GM12878 (cell line): Measurements from ENCODE around the gene SLC25A15. TPM values are rescaled to one million over a fixed set of nuclear protein-coding genes. Genes with fewer than 3 reads are reported as not detected.
A peak's percentile ranks its signal among the peaks of the same experiment; 100 is the strongest.
"Not testable (repeated sequence)": the region's sequence is repeated elsewhere in the genome, so short reads cannot be mapped to it uniquely, and the experiment has no call there.

Experiments
- ATAC-seq: fragments of 200-7000 bp; cut with Tn5 transposase; 3 replicates; pipeline ENCODE4 v1.9.1; 2020; ENCODE audit warnings: mild to moderate bottlenecking, moderate library complexity
- BruUV-seq: library from RNA; stranded (reverse); fragments of 400-500 nt; replicated peaks from 2 replicates; lab custom pipeline; 2021; lab: Mats Ljungman, UMichigan
- CTCF ChIA-PET: fragments of 300-600 bp; sonication (Branson Sonifier 250); formaldehyde crosslinking; extraction: SDS; loops from one replicate; lab custom pipeline; 2021; ENCODE audit warnings: inconsistent platforms; lab: Yijun Ruan, JAX
- POLR2A ChIA-PET: fragments of 350-600 bp; formaldehyde crosslinking; extraction: SDS; loops from one replicate; lab custom pipeline; 2021; ENCODE audit warnings: inconsistent platforms; lab: Charles Lee
- RAD21 ChIA-PET: fragments of 300-600 bp; sonication (Branson Sonifier 250); formaldehyde crosslinking; loops from one replicate; lab custom pipeline; 2023; ENCODE audit warnings: antibody characterized with exemption; ENCODE audit not compliant: unreplicated experiment; lab: Charles Lee
- SMC1A ChIA-PET: fragments of 300-600 bp; sonication (Branson Sonifier 250); formaldehyde crosslinking; loops from one replicate; lab custom pipeline; 2023; ENCODE audit not compliant: unreplicated experiment, uncharacterized antibody; lab: Charles Lee
- DNase-seq: peaks from one replicate; pipeline ENCODE4 v3.0.0-alpha.2; 2011; ENCODE audit warnings: low read depth, low spot score
- FAIRE-seq: peaks from 3 replicates; lab custom pipeline; 2011; peaks lifted over from hg19 to GRCh38; lab: Jason Lieb, UNC
- H2AFZ ChIP-seq: 2 replicates; pipeline ENCODE4 v1.6.0; 2011; ENCODE audit warnings: low read depth, low read length, control low read depth; ENCODE audit not compliant: control insufficient read depth
- H3K27ac ChIP-seq: 2 replicates; pipeline ENCODE4 v1.5.1; 2011; ENCODE audit warnings: control low read depth; ENCODE audit not compliant: control insufficient read depth, insufficient read depth
- H3K27me3 ChIP-seq, 2 experiments: replicated peaks in 1 of 2; 2 replicates each; pipeline versions ENCODE4 v1.6.0 to v1.6.1; 2011; ENCODE audit warnings: low read length in 1 of 2; ENCODE audit not compliant: control insufficient read depth in 2 of 2, insufficient read depth in 2 of 2
- H3K36me3 ChIP-seq, 2 experiments: 2 replicates each; pipeline ENCODE4 v1.5.1; 2011; ENCODE audit warnings: low read length in 1 of 2; ENCODE audit not compliant: control insufficient read depth in 2 of 2, insufficient read depth in 2 of 2
- H3K4me1 ChIP-seq: 2 replicates; pipeline ENCODE4 v1.6.1; 2011; ENCODE audit warnings: mild to moderate bottlenecking, low read length, moderate library complexity, mixed read lengths; ENCODE audit not compliant: control insufficient read depth, insufficient read depth
- H3K4me2 ChIP-seq: 2 replicates; pipeline ENCODE4 v1.6.0; 2011; ENCODE audit warnings: control low read depth; ENCODE audit not compliant: control insufficient read depth, insufficient read depth
- H3K4me3 ChIP-seq: fragments of 200-600 bp; sonication (generic); 2 replicates; pipeline ENCODE4 v1.5.1; 2016
- H3K79me2 ChIP-seq: 2 replicates; pipeline ENCODE4 v1.6.0; 2011; ENCODE audit warnings: low read length; ENCODE audit not compliant: control insufficient read depth, insufficient read depth
- H3K9ac ChIP-seq: 2 replicates; pipeline ENCODE4 v1.8.0; 2011; ENCODE audit warnings: low read length, control low read depth, mixed read lengths; ENCODE audit not compliant: control insufficient read depth, insufficient read depth
- H3K9me3 ChIP-seq: replicated peaks from 3 replicates; pipeline ENCODE4 v1.5.1; 2011; ENCODE audit warnings: mild to moderate bottlenecking, low read length; ENCODE audit not compliant: control insufficient read depth, insufficient read depth
- H4K20me1 ChIP-seq: 2 replicates; pipeline ENCODE4 v1.6.0; 2011; ENCODE audit not compliant: control insufficient read depth, insufficient read depth
- BCL11A ChIP-seq: IDR thresholded peaks from 2 replicates; pipeline ENCODE4 v1.6.1; 2011; ENCODE audit warnings: low read depth, low read length
- FOXK2 ChIP-seq: fragments of 450-650 bp; IDR thresholded peaks from 2 replicates; pipeline ENCODE4 v1.6.1; 2017; ENCODE audit warnings: mild to moderate bottlenecking, moderate library complexity
- GATAD2B ChIP-seq: fragments of 450-650 bp; conservative IDR thresholded peaks from 2 replicates; pipeline ENCODE4 v1.6.1; 2017; ENCODE audit warnings: low read depth, mild to moderate bottlenecking, moderate library complexity
- IKZF1 ChIP-seq: fragments of 450-650 bp; conservative IDR thresholded peaks from 2 replicates; pipeline ENCODE4 v1.6.1; 2017; ENCODE audit warnings: antibody characterized with exemption, mild to moderate bottlenecking
- IKZF2 ChIP-seq, 2 experiments: fragments of 450-650 bp; IDR thresholded peaks; 2 replicates each; pipeline ENCODE4 v1.6.1; 2017; ENCODE audit warnings: mild to moderate bottlenecking in 2 of 2, moderate library complexity in 2 of 2
- MTA2 ChIP-seq: fragments of 450-650 bp; IDR thresholded peaks from 2 replicates; pipeline ENCODE4 v1.6.1; 2016; ENCODE audit warnings: low read depth, mild to moderate bottlenecking, moderate library complexity
- RELB ChIP-seq: fragments of 450-650 bp; IDR thresholded peaks from 2 replicates; pipeline ENCODE4 v1.6.1; 2017; ENCODE audit warnings: low read depth, mild to moderate bottlenecking, moderate library complexity
- SPI1 ChIP-seq: IDR thresholded peaks from 2 replicates; pipeline ENCODE4 v1.6.1; 2011; ENCODE audit warnings: low read depth, mild to moderate bottlenecking, low read length, moderate library complexity, borderline replicate concordance; ENCODE audit not compliant: insufficient read depth
- TCF12 ChIP-seq: IDR thresholded peaks from 2 replicates; pipeline ENCODE4 v1.6.1; 2011; ENCODE audit warnings: low read depth, mild to moderate bottlenecking, low read length
- WGBS: methylation state at CpG from one replicate; pipeline ENCODE4 v1.1.6; 2016; ENCODE audit warnings: low lambda C conversion rate; ENCODE audit not compliant: insufficient replicate concordance, insufficient coverage; ENCODE audit errors: missing lambda C conversion rate; 5-methylcytosine and 5-hydroxymethylcytosine counted together
- in situ Hi-C: fragments of 300-500 bp; cut with MboI; formaldehyde crosslinking; loops from 9 replicates; pipeline ENCODE4 v1.14.3; 2018; ENCODE audit warnings: mixed read lengths
- intact Hi-C: fragments of 100-400 bp; cut with micrococcal nuclease; formaldehyde crosslinking; loops from one replicate; pipeline ENCODE4 v1.14.2; 2022; ENCODE audit not compliant: unreplicated experiment
- polyA plus RNA-seq, 11 experiments: library from polyadenylated mRNA; depleted of rRNA in 4 of 11; unstranded in 6 of 11; stranded (reverse) in 5 of 11; fragments of >200 nt; fragmentation: Nextera tagmentation in 4 of 11; fragmentation: Illumina TruSeq in 1 of 11; extraction: Ambion mirVana in 4 of 11; extraction: Trizol in 1 of 11; gene quantifications; 1 replicate in 1 of 11; 2 replicates in 10 of 11; pipeline versions ENCODE4 v1.2.1 to v1.2.3, GENCODE V29; 2011 to 2016; ENCODE audit warnings: inconsistent platforms in 2 of 11, missing spikeins in 2 of 11, low read depth in 1 of 11
- total RNA-seq, 4 experiments: library from RNA; depleted of rRNA in 3 of 4; stranded (reverse); fragments of >200 nt in 3 of 4; fragmentation: Illumina TruSeq in 1 of 4; extraction: Trizol in 1 of 4; gene quantifications; 2 replicates each; pipeline versions ENCODE4 v1.2.1 to v1.2.3, GENCODE V29; 2013 to 2021

SLC25A15 gene
- total and polyA plus RNA-seq, 10 of the 15 experiments (the other 5 are each of a cell fraction or from before 2014, with no cell fraction given): 2.7 to 20.6 (median 15.0) TPM

- ChIA-PET POLR2A (no interaction called here), CTCF (interaction anchor here (2.0 kb wide), 1 partner anchor 32 kb away, joined by 6 read pairs; no protein-coding TSS in a partner anchor), SMC1A (interaction anchor here (1.1 to 1.6 kb wide), 2 partner anchors 11 to 17 kb away, joined by 3 to 4 read pairs; no protein-coding TSS in a partner anchor), RAD21 (no interaction called here)
- in situ Hi-C loops: no loop called here
- H2AFZ ChIP-seq: no peak overlapping the region
- H3K27ac ChIP-seq: no peak overlapping the region
- no peak for DNase-seq
- H3K79me2 ChIP-seq: no peaks in the 10 kb centered on the region
- ATAC-seq: no peak
- H3K4me2 ChIP-seq: no peak overlapping the region
- intact Hi-C loops: no loop called here
- TF ChIP-seq RELB (0 out of 2 replicates have a peak, but pooled peaks have one; percentile 16), IKZF1 (peak; percentile 58), BCL11A (peak; percentile 18; the same call in 1 of the 2 replicates), TCF12 (no peak), IKZF2 (IDR thresholded peaks at IDR 0.05) (peak; percentile 70 to 77), SPI1 (peak; percentile 91), FOXK2 (no peak), GATAD2B (no peak), MTA2 (peak; percentile 59)
- H3K36me3 ChIP-seq: no peaks in the 10 kb centered on the region
- WGBS: 62% methylated on average over 11 of the region's 11 CpGs
- no peak overlapping the region for H3K4me3 ChIP-seq
- no peaks in the 10 kb centered on the region for H3K27me3 ChIP-seq
- peaks cover 4% of the 10 kb centered on the region for H3K4me1 ChIP-seq
- no TSS peak for BruUV-seq
- no peaks in the 10 kb centered on the region for H4K20me1 ChIP-seq
- no peak overlapping the region for H3K9ac ChIP-seq
- FAIRE-seq: no peak
- H3K9me3 ChIP-seq: no peaks in the 10 kb centered on the region
Observed at GRCh38 chr13:40781717-40782116, 7.7 kb upstream of the SLC25A15 start.

- CTCF ChIA-PET: interaction anchor here (0.7 to 2.0 kb wide), 3 partner anchors 31 to 628 kb away, joined by 3 to 6 read pairs (median 4); no protein-coding TSS in a partner anchor
- H3K79me2 ChIP-seq, H3K9ac ChIP-seq, in situ Hi-C loops, ATAC-seq, FAIRE-seq, H3K27ac ChIP-seq, H3K27me3 ChIP-seq, H3K4me1 ChIP-seq, BruUV-seq, intact Hi-C loops, H3K4me3 ChIP-seq, H3K9me3 ChIP-seq, H2AFZ ChIP-seq, DNase-seq, H3K36me3 ChIP-seq, H4K20me1 ChIP-seq, H3K4me2 ChIP-seq: not testable (repeated sequence)
- SMC1A ChIA-PET: interaction anchor here (0.9 to 1.6 kb wide), 2 partner anchors 10 to 32 kb away, joined by 4 read pairs; no protein-coding TSS in a partner anchor
- 100% methylated on average over 1 of the region's 1 CpG for WGBS
- RAD21 ChIA-PET: interaction anchor here (0.7 kb wide), 1 partner anchor 280 kb away, joined by 4 read pairs; no protein-coding TSS in a partner anchor
- POLR2A ChIA-PET: interaction anchor here (0.7 kb wide), 1 partner anchor 130 kb away, joined by 3 read pairs; no protein-coding TSS in a partner anchor
Observed at GRCh38 chr13:40782971-40783370, 6.4 kb upstream of the SLC25A15 start.
